ENCODE measurements around the gene PRRT1B.

The PRRT1B gene

GRCh38 chr9:131597246-131597645, 51.9 kb downstream of the PRRT1B start:
- DNase-seq (ENCODE audit: low spot score), result no peak

GRCh38 chr9:131598121-131598520, 52.8 kb downstream of the PRRT1B start:
- no peak for DNase-seq (ENCODE audit: low spot score)

- no peak for DNase-seq (ENCODE audit: low spot score)
Measured at GRCh38 chr9:131601683-131602181, 56.4 kb downstream of the PRRT1B start.

DNA sequence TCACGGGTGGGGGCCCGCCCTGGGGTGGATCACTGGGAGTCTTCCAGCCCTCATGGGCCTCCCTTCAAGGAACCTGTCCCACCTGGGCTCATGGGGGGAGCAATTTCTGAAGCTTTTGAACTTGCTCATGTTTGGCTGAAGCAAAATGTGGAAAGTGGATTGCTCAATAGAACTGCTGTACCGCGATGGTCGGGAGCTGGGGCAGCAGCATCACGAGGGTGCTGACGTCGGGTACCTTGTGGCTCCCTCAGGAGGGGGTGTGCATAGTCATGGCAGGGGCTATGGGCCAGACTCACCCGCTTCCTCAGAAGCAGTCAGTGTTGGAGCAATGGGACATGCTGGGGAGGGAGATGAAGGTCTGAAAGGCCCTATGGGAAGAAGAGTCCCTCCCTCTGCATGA, 57.9 kb downstream of the PRRT1B start:
- DNase-seq (ENCODE audit: low spot score), result no peak

- DNase-seq (ENCODE audit: low spot score), result no peak
Measured at GRCh38 chr9:131603711-131604439, 58.6 kb downstream of the PRRT1B start.

- DNase-seq (ENCODE audit: low spot score), result peak; percentile 53
Measured at GRCh38 chr9:131605770-131606590, 60.7 kb downstream of the PRRT1B start.

GRCh38 chr9:131606896-131607567, 61.7 kb downstream of the PRRT1B start:
- DNase-seq (ENCODE audit: low spot score), result no peak

DNA sequence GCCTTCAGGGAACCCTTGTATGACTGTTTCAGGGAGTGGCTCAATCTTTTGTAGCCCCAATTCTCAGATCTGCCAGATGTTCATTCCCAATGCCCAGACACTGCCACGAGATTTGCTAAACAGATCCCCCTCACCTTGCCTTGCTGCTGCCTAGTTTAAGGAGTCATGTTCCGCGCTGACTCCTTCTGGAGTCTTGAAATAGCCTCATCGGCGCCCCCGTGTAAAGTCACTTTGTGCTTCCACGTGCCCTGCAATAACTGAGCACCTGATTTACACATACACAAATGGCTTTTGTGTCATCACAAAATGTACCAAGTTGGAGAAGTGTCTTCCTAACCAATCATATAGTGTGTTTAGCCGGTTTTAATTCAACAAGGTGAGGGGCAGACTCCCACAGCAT, 62.3 kb downstream of the PRRT1B start:
- no peak for DNase-seq (ENCODE audit: low spot score)

- peak; percentile 96 for DNase-seq (ENCODE audit: low spot score)
Measured at GRCh38 chr9:131608493-131609037, 63.2 kb downstream of the PRRT1B start.
